ENCODE data around the gene MB.

MB gene

GRCh38 chr22:35570686-35571194 lies 46.4 kb downstream of the MB start:
- no peak for DNase-seq

GRCh38 chr22:35569916-35570315 lies 47.2 kb downstream of the MB start:
- no peak for DNase-seq

GRCh38 chr22:35568751-35569739 lies 48.1 kb downstream of the MB start:
- no peak for DNase-seq

- DNase-seq = no peak
Observed at GRCh38 chr22:35567351-35568141, 49.6 kb downstream of the MB start.

- no peak for DNase-seq
Observed at GRCh38 chr22:35564975-35565867, 51.9 kb downstream of the MB start.

- DNase-seq = no peak
Observed at GRCh38 chr22:35563211-35563610, 53.9 kb downstream of the MB start.

- no peak for DNase-seq
Observed at GRCh38 chr22:35561796-35562526, 55.2 kb downstream of the MB start.

- no peak for DNase-seq
Observed at GRCh38 chr22:35560824-35561223, 56.3 kb downstream of the MB start.

- DNase-seq = no peak
Observed at GRCh38 chr22:35560366-35560765, 56.8 kb downstream of the MB start.

GRCh38 chr22:35559354-35560005 lies 57.6 kb downstream of the MB start:
- no peak for DNase-seq

- DNase-seq = no peak
Observed at GRCh38 chr22:35558719-35559118, 58.4 kb downstream of the MB start.

- no peak for DNase-seq
Observed at GRCh38 chr22:35558031-35558430, 59.1 kb downstream of the MB start.
